ENCODE data around the gene SNCAIP.
"Not testable (repeated sequence)": the region's sequence is repeated elsewhere in the genome, so short reads cannot be mapped to it uniquely, and the experiment has no call there.

SNCAIP gene

GRCh38 chr5:122316656-122317055 lies 4.6 kb downstream of the SNCAIP start:
- DNase-seq = no peak

- no peak for DNase-seq
Measured at GRCh38 chr5:122319897-122320296, 7.9 kb downstream of the SNCAIP start.

DNA sequence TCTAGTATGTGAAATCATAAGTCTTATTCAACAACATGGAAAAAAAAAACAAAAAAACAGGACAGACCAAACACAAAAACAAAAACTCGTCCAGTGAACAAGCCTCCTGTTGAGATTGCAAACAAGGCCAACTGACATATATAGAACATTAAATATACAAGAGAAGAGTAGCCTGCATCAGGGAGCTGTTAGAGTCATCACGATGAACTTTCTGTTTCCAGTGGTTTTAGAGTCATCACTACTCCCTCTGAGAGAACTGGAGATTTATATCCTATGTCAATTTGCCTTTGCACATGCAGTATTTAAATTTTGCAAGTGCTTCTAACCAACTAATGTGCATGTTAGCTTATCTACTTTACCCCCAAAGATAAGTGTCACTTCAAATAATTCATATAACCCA lies 9.9 kb downstream of the SNCAIP start:
- no peak for DNase-seq

DNA sequence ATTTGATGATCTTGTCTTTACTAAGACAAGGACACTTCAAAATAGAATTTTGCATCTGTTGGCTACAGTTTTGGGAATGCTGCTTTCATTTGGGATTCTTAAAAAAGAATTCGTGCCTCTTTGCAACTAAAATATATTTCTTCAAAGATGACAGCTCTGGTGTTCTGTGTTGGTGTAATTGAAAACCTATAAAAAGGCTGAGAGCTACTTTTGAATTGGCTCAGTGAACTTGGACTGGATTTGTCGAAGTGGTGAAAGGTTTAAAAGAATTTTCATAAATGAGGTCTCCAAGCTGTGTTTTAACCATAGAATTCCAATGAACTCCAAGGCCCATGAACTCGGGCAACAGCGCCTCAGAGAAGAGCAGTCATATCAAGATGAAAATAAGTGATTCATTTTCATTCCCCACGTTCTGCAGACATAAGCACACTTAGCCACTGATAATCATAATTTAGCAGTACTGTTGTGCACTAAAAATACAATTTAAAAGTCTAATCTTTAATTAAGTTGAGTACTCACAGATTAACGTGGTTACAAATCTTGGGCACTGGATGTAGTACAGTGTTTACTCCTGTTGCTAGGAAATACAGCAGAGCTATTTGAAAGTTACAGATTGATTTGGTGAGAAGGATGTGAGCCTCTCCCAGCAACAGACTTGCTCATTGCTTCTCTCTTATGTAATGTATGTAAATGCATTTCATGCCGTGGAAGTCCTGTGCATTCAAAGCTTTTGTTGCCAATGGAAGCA lies 10.9 kb downstream of the SNCAIP start:
- no peak for DNase-seq

- DNase-seq = no peak
Measured at GRCh38 chr5:122323738-122324137, 11.7 kb downstream of the SNCAIP start.

DNA sequence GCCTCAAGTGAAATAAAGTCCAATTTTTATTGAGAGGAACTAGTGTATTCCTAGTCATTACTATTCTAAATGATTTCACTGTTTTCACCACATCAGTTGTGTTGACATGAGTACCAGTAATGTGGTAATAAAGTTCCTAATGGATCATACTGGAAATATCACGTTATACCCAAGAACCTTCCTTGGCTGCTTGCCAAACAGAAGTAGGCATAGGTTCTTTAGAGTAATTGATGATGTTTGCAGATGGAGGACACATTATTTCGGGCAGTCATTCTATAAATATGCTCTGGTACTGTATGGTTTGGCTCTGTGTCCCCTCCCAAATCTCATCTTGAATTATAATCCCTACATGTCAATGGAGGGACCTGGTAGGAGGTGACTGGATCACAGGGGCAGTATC lies 15.1 kb downstream of the SNCAIP start:
- DNase-seq = no peak

GRCh38 chr5:122330881-122331280 lies 18.8 kb downstream of the SNCAIP start:
- no peak for DNase-seq

- DNase-seq = no peak
Measured at GRCh38 chr5:122332599-122333555, 20.8 kb downstream of the SNCAIP start.

DNA sequence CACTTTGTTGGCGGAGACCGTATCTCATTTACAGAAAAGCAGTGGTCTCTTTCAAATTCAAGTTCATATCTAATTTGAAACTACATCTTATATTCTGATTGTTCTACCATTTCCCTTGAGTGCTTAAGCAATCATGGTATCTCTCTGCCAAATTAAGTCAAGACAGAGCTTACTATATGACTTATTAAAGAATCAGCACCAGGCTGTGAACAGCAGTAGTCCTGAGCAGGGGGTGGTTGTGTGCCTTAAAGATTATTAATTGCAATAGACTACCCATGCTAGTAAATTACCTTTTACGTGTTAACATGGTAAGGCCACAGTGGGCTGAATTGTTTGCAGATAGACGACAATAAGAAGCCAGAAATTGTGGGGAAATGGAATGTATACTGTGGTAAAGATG lies 21.5 kb downstream of the SNCAIP start:
- DNase-seq = no peak

GRCh38 chr5:122339591-122339990 lies 27.6 kb downstream of the SNCAIP start:
- DNase-seq = no peak

- DNase-seq = no peak
Measured at GRCh38 chr5:122341087-122341486, 29.1 kb downstream of the SNCAIP start.

GRCh38 chr5:122342256-122342655 lies 30.2 kb downstream of the SNCAIP start:
- DNase-seq = no peak

- DNase-seq = no peak
Measured at GRCh38 chr5:122346897-122347581, 35.0 kb downstream of the SNCAIP start.

DNA sequence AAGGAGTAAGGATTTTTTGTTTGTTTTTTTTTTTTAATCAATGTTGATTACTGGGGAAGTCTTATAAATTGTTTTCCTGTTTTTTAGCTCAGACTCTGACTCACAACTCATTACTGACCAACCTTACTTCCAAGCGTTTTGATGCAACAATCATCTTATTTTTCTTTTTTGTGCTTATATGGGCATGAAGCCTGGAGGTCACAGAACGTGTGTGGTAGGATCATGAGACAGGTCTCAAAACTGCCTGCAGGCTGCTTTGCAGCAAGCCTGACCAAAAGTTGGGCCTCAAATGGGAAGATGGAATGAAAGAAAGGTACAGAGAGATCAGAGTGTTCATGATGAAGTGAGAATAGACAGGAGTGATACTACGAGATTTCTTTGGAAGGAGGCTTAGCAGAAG lies 38.5 kb downstream of the SNCAIP start:
- no peak for DNase-seq

GRCh38 chr5:122351416-122352157 lies 39.5 kb downstream of the SNCAIP start:
- no peak for DNase-seq

DNA sequence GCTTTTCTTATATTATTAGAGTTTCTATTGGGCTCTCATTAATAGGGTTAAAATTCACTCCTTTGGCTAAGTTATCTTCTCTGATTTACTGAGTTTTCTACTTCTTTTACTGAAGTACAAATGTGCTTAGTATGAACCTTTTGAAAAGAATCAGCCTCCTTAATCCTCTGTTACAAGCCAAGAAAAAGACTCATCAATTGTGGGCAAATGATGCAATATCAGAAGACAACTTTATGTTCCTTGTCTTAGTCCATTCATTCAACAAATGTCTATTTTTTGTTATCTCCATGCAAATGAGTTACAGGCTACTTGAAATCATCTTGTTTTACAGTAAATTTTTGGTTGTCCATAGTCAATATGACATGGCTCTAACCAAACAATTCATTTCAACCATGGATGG lies 40.3 kb downstream of the SNCAIP start:
- no peak for DNase-seq

GRCh38 chr5:122353361-122353760 lies 41.3 kb downstream of the SNCAIP start:
- not testable (repeated sequence) for DNase-seq

- DNase-seq = no peak
Measured at GRCh38 chr5:122354293-122354692, 42.3 kb downstream of the SNCAIP start.

GRCh38 chr5:122355324-122355723 lies 43.3 kb downstream of the SNCAIP start:
- no peak for DNase-seq

GRCh38 chr5:122356855-122357254 lies 44.8 kb downstream of the SNCAIP start:
- no peak for DNase-seq

- no peak for DNase-seq
Measured at GRCh38 chr5:122358372-122358979, 46.4 kb downstream of the SNCAIP start.

- no peak for DNase-seq
Measured at GRCh38 chr5:122362361-122362760, 50.3 kb downstream of the SNCAIP start.
